K562 (cell line): ENCODE results near the gene STK17A. TPM values are rescaled to one million over a fixed set of nuclear protein-coding genes. Genes with fewer than 3 reads are reported as not detected.
A peak's percentile ranks its signal among the peaks of the same experiment; 100 is the strongest.

Experiments
- CTBP1 ChIP-seq: fragments of 450-650 bp; IDR thresholded peaks from 2 replicates; pipeline ENCODE4 v1.6.1; 2016; ENCODE audit warnings: borderline replicate concordance
- DMBX1 ChIP-seq: fragments of 250-450 bp; sonication (Bioruptor Pico); IDR thresholded peaks from 2 replicates; pipeline ENCODE4 v1.8.0; 2022; ENCODE audit warnings: inconsistent platforms, mild to moderate bottlenecking, moderate library complexity, borderline replicate concordance
- HDAC1 ChIP-seq, 2 experiments: fragments of 450-650 bp; IDR thresholded peaks; 2 replicates each; pipeline ENCODE4 v1.6.1; 2016 to 2017; ENCODE audit warnings: inconsistent platforms in 1 of 2, mild to moderate bottlenecking in 1 of 2, moderate library complexity in 1 of 2
- KDM4B ChIP-seq, 2 experiments: fragments of 450-650 bp in 1 of 2; sonication (generic) in 1 of 2; IDR thresholded peaks; 2 replicates each; pipeline ENCODE4 v1.6.1; 2016 to 2017; ENCODE audit warnings: borderline replicate concordance in 2 of 2, antibody characterized with exemption in 1 of 2, low read depth in 1 of 2, mild to moderate bottlenecking in 1 of 2
- PREB ChIP-seq: sonication (generic); formaldehyde crosslinking; IDR thresholded peaks from 2 replicates; pipeline ENCODE4 v1.8.1; 2023; ENCODE audit warnings: mild to moderate bottlenecking, missing genetic modification reagents
- RERE ChIP-seq: sonication (generic); formaldehyde crosslinking; IDR thresholded peaks from 2 replicates; pipeline ENCODE4 v1.8.0; 2023; ENCODE audit warnings: missing genetic modification reagents, mild to moderate bottlenecking, borderline replicate concordance
- SNIP1 ChIP-seq: fragments of 450-650 bp; IDR thresholded peaks from 2 replicates; pipeline ENCODE4 v1.7.1; 2017; ENCODE audit warnings: low read depth, mild to moderate bottlenecking
- SP1 ChIP-seq: sonication (generic); formaldehyde crosslinking; IDR thresholded peaks from 2 replicates; pipeline ENCODE4 v1.8.1; 2022; ENCODE audit warnings: mild to moderate bottlenecking, missing genetic modification reagents
- ZNF140 ChIP-seq: fragments of 250-450 bp; sonication (Bioruptor Pico); IDR thresholded peaks from 2 replicates; pipeline ENCODE4 v1.8.0; 2021; ENCODE audit warnings: moderate library complexity, mild to moderate bottlenecking, inconsistent platforms
- ZNF282 ChIP-seq: sonication (generic); formaldehyde crosslinking; IDR thresholded peaks from 2 replicates; pipeline ENCODE4 v1.8.1; 2023; ENCODE audit warnings: missing genetic modification reagents
- polyA plus RNA-seq, 8 experiments: library from polyadenylated mRNA; depleted of rRNA in 4 of 8; stranded (reverse) in 5 of 8; unstranded in 3 of 8; fragments of >200 nt; fragmentation: Nextera tagmentation in 2 of 8; fragmentation: Illumina TruSeq in 1 of 8; extraction: Ambion mirVana in 2 of 8; extraction: Trizol in 1 of 8; gene quantifications; 2 replicates each; pipeline versions ENCODE4 v1.2.1 to v1.2.3, GENCODE V29; 2011 to 2014; ENCODE audit warnings: inconsistent platforms in 1 of 8, missing spikeins in 1 of 8
- total RNA-seq, 7 experiments: library from RNA; depleted of rRNA in 6 of 7; stranded (reverse); fragments of >200 nt in 6 of 7; fragmentation: Illumina TruSeq in 2 of 7; extraction: Trizol in 2 of 7; gene quantifications; 2 replicates each; pipeline versions ENCODE4 v1.2.1 to v1.2.3, GENCODE V29; 2011 to 2021; ENCODE audit warnings: low replicate concordance in 1 of 7
- TF ChIP-seq, protein P1 (sequence below): sonication (generic); formaldehyde crosslinking; IDR thresholded peaks from 2 replicates; pipeline ENCODE4 v1.8.1; 2023; ENCODE audit warnings: missing genetic modification reagents, mild to moderate bottlenecking, borderline replicate concordance
- TF ChIP-seq, protein P2 (sequence below): fragments of 450-650 bp; IDR thresholded peaks from 2 replicates; pipeline ENCODE4 v1.6.1; 2017; ENCODE audit warnings: antibody characterized with exemption

STK17A gene
- total and polyA plus RNA-seq, 9 of the 15 experiments (the other 6 are each of a cell fraction or from before 2014, with no cell fraction given) = 3.4 to 16.3 (median 13.2) TPM

- no peak for TF ChIP-seq RERE (CRISPR knock-in tag)
- no peak for TF ChIP-seq ZNF140 (CRISPR knock-in tag)
- TF ChIP-seq, protein P1, sequence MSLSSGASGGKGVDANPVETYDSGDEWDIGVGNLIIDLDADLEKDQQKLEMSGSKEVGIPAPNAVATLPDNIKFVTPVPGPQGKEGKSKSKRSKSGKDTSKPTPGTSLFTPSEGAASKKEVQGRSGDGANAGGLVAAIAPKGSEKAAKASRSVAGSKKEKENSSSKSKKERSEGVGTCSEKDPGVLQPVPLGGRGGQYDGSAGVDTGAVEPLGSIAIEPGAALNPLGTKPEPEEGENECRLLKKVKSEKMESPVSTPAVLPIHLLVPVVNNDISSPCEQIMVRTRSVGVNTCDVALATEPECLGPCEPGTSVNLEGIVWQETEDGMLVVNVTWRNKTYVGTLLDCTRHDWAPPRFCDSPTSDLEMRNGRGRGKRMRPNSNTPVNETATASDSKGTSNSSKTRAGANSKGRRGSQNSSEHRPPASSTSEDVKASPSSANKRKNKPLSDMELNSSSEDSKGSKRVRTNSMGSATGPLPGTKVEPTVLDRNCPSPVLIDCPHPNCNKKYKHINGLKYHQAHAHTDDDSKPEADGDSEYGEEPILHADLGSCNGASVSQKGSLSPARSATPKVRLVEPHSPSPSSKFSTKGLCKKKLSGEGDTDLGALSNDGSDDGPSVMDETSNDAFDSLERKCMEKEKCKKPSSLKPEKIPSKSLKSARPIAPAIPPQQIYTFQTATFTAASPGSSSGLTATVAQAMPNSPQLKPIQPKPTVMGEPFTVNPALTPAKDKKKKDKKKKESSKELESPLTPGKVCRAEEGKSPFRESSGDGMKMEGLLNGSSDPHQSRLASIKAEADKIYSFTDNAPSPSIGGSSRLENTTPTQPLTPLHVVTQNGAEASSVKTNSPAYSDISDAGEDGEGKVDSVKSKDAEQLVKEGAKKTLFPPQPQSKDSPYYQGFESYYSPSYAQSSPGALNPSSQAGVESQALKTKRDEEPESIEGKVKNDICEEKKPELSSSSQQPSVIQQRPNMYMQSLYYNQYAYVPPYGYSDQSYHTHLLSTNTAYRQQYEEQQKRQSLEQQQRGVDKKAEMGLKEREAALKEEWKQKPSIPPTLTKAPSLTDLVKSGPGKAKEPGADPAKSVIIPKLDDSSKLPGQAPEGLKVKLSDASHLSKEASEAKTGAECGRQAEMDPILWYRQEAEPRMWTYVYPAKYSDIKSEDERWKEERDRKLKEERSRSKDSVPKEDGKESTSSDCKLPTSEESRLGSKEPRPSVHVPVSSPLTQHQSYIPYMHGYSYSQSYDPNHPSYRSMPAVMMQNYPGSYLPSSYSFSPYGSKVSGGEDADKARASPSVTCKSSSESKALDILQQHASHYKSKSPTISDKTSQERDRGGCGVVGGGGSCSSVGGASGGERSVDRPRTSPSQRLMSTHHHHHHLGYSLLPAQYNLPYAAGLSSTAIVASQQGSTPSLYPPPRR (CRISPR knock-in tag) = no peak
- TF ChIP-seq, protein P2, sequence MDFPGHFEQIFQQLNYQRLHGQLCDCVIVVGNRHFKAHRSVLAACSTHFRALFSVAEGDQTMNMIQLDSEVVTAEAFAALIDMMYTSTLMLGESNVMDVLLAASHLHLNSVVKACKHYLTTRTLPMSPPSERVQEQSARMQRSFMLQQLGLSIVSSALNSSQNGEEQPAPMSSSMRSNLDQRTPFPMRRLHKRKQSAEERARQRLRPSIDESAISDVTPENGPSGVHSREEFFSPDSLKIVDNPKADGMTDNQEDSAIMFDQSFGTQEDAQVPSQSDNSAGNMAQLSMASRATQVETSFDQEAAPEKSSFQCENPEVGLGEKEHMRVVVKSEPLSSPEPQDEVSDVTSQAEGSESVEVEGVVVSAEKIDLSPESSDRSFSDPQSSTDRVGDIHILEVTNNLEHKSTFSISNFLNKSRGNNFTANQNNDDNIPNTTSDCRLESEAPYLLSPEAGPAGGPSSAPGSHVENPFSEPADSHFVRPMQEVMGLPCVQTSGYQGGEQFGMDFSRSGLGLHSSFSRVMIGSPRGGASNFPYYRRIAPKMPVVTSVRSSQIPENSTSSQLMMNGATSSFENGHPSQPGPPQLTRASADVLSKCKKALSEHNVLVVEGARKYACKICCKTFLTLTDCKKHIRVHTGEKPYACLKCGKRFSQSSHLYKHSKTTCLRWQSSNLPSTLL = no peak
- TF ChIP-seq DMBX1 (CRISPR knock-in tag) = no peak
- TF ChIP-seq ZNF282 = no peak
- TF ChIP-seq PREB (CRISPR knock-in tag) = 0 out of 2 replicates have a peak, but pooled peaks have one; percentile 84
- peak; percentile 93 for TF ChIP-seq SP1 (CRISPR knock-in tag)
- TF ChIP-seq KDM4B (IDR thresholded peaks at IDR 0.05; ENCODE audit: borderline replicate concordance in 2 of 2, low read depth in 1 of 2) = no peak
- TF ChIP-seq CTBP1 = no peak
- no peak; a peak in 1 of 4 replicates for TF ChIP-seq HDAC1 (IDR thresholded peaks at IDR 0.05)
- TF ChIP-seq SNIP1 = no peak
These were observed at the start of gene STK17A (continued) for GRCh38 chr7:43582503-43583423.
